ENCODE measurements around the gene RENBP.

The RENBP gene

GRCh38 chrX:153951683-153952372, 7.4 kb upstream of the RENBP start:
- no peak for TF ChIP-seq CTCF (IDR thresholded peaks at IDR 0.05)

- no peak for TF ChIP-seq CTCF (IDR thresholded peaks at IDR 0.05)
These were observed 5.7 kb upstream of the RENBP start for GRCh38 chrX:153950127-153950526.

GRCh38 chrX:153948847-153949805, 4.7 kb upstream of the RENBP start:
- TF ChIP-seq CTCF (IDR thresholded peaks at IDR 0.05): no peak

GRCh38 chrX:153948002-153948466, 3.6 kb upstream of the RENBP start:
- no peak for TF ChIP-seq CTCF (IDR thresholded peaks at IDR 0.05)

- peak; percentile 76 for TF ChIP-seq CTCF (IDR thresholded peaks at IDR 0.05)
These were observed 2.7 kb upstream of the RENBP start for GRCh38 chrX:153947009-153947769.

- no peak for TF ChIP-seq CTCF (IDR thresholded peaks at IDR 0.05)
These were observed 1.8 kb upstream of the RENBP start for GRCh38 chrX:153945956-153946943.
